ENCODE results near the gene ANKRD13B. TPM values are rescaled to one million over a fixed set of nuclear protein-coding genes. Genes with fewer than 3 reads are reported as not detected.

Gene ANKRD13B
- total and polyA plus RNA-seq, 2 of the 13 experiments (the other 11 are each of a cell fraction or from before 2014, with no cell fraction given) = 1.7 to 1.8 TPM

- TF ChIP-seq, protein P1, sequence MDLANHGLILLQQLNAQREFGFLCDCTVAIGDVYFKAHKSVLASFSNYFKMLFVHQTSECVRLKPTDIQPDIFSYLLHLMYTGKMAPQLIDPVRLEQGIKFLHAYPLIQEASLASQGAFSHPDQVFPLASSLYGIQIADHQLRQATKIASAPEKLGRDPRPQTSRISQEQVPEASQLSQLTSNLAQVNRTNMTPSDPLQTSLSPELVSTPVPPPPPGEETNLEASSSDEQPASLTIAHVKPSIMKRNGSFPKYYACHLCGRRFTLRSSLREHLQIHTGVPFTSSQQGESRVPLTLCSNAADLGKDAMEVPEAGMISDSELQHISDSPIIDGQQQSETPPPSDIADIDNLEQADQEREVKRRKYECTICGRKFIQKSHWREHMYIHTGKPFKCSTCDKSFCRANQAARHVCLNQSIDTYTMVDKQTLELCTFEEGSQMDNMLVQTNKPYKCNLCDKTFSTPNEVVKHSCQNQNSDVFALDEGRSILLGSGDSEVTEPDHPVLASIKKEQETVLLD (CRISPR knock-in tag; IDR thresholded peaks at IDR 0.05; ENCODE audit: low read depth) = no peak
- TF ChIP-seq TEAD3 (CRISPR knock-in tag; optimal IDR thresholded peaks at IDR 0.05; ENCODE audit: borderline replicate concordance) = peak; percentile 61
- no peak for TF ChIP-seq PHF5A (CRISPR knock-in tag; IDR thresholded peaks at IDR 0.05; ENCODE audit: low read depth, unreplicated experiment)
- peak; percentile 93 for TF ChIP-seq AKAP8 (CRISPR knock-in tag; IDR thresholded peaks at IDR 0.05)
- TF ChIP-seq, protein P2, sequence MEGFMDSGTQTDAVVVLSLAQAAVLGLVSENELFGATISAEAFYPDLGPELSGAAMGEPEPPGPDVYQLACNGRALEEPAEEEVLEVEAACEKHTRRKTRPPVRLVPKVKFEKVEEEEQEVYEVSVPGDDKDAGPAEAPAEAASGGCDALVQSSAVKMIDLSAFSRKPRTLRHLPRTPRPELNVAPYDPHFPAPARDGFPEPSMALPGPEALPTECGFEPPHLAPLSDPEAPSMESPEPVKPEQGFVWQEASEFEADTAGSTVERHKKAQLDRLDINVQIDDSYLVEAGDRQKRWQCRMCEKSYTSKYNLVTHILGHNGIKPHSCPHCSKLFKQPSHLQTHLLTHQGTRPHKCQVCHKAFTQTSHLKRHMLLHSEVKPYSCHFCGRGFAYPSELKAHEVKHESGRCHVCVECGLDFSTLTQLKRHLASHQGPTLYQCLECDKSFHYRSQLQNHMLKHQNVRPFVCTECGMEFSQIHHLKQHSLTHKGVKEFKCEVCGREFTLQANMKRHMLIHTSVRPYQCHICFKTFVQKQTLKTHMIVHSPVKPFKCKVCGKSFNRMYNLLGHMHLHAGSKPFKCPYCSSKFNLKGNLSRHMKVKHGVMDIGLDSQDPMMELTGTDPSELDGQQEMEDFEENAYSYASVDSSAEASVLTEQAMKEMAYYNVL (CRISPR knock-in tag; IDR thresholded peaks at IDR 0.05; ENCODE audit: borderline replicate concordance) = peak; percentile 62; the same call in 1 of the 2 replicates
- TF ChIP-seq, protein P3, sequence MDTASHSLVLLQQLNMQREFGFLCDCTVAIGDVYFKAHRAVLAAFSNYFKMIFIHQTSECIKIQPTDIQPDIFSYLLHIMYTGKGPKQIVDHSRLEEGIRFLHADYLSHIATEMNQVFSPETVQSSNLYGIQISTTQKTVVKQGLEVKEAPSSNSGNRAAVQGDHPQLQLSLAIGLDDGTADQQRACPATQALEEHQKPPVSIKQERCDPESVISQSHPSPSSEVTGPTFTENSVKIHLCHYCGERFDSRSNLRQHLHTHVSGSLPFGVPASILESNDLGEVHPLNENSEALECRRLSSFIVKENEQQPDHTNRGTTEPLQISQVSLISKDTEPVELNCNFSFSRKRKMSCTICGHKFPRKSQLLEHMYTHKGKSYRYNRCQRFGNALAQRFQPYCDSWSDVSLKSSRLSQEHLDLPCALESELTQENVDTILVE (CRISPR knock-in tag; IDR thresholded peaks at IDR 0.05) = peak; percentile 57
- TF ChIP-seq NCOA2 (CRISPR knock-in tag; IDR thresholded peaks at IDR 0.05) = peak; percentile 53
- TF ChIP-seq YEATS4 (CRISPR knock-in tag; IDR thresholded peaks at IDR 0.05; ENCODE audit: borderline replicate concordance) = 0 out of 2 replicates have a peak, but pooled peaks have one; percentile 9
- TF ChIP-seq IRF2 (CRISPR knock-in tag; IDR thresholded peaks at IDR 0.05) = peak; percentile 80
- TF ChIP-seq, protein P4, sequence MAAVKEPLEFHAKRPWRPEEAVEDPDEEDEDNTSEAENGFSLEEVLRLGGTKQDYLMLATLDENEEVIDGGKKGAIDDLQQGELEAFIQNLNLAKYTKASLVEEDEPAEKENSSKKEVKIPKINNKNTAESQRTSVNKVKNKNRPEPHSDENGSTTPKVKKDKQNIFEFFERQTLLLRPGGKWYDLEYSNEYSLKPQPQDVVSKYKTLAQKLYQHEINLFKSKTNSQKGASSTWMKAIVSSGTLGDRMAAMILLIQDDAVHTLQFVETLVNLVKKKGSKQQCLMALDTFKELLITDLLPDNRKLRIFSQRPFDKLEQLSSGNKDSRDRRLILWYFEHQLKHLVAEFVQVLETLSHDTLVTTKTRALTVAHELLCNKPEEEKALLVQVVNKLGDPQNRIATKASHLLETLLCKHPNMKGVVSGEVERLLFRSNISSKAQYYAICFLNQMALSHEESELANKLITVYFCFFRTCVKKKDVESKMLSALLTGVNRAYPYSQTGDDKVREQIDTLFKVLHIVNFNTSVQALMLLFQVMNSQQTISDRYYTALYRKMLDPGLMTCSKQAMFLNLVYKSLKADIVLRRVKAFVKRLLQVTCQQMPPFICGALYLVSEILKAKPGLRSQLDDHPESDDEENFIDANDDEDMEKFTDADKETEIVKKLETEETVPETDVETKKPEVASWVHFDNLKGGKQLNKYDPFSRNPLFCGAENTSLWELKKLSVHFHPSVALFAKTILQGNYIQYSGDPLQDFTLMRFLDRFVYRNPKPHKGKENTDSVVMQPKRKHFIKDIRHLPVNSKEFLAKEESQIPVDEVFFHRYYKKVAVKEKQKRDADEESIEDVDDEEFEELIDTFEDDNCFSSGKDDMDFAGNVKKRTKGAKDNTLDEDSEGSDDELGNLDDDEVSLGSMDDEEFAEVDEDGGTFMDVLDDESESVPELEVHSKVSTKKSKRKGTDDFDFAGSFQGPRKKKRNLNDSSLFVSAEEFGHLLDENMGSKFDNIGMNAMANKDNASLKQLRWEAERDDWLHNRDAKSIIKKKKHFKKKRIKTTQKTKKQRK (IDR thresholded peaks at IDR 0.05; ENCODE audit: low read length) = no peak
- TF ChIP-seq ZNF205 (CRISPR knock-in tag; IDR thresholded peaks at IDR 0.05) = 0 out of 2 replicates have a peak, but pooled peaks have one; percentile 29
- 0 out of 2 replicates have a peak, but pooled peaks have one; percentile 84 for TF ChIP-seq PCBP1 (IDR thresholded peaks at IDR 0.05; ENCODE audit: borderline replicate concordance, low read depth, low read length)
- peak; percentile 82 for TF ChIP-seq MED1 (CRISPR knock-in tag; IDR thresholded peaks at IDR 0.05)
- TF ChIP-seq ZNF709 (CRISPR knock-in tag; IDR thresholded peaks at IDR 0.05) = peak; percentile 39; the same call in 1 of the 2 replicates
- TF ChIP-seq KAT7 (CRISPR knock-in tag; IDR thresholded peaks at IDR 0.05; ENCODE audit: borderline replicate concordance) = peak; percentile 47; the same call in 1 of the 2 replicates
- TF ChIP-seq GATAD2A (CRISPR knock-in tag; IDR thresholded peaks at IDR 0.05) = peak; percentile 84
- TF ChIP-seq ZIK1 (CRISPR knock-in tag; IDR thresholded peaks at IDR 0.05; ENCODE audit: borderline replicate concordance, low read depth) = 0 out of 2 replicates have a peak, but pooled peaks have one; percentile 34
- peak; percentile 74 for TF ChIP-seq ELF1 (CRISPR knock-in tag; IDR thresholded peaks at IDR 0.05)
- TF ChIP-seq HNRNPLL (IDR thresholded peaks at IDR 0.05; ENCODE audit: low read depth, low read length, poor library complexity, severe bottlenecking) = peak; percentile 87
- TF ChIP-seq POLR2AphosphoS5 (IDR thresholded peaks at IDR 0.05; ENCODE audit: low read depth, low read length) = no peak
- peak; percentile 37; the same call in 1 of the 2 replicates for TF ChIP-seq RFXAP (CRISPR knock-in tag; IDR thresholded peaks at IDR 0.05; ENCODE audit: borderline replicate concordance)
- TF ChIP-seq TARDBP (CRISPR knock-in tag; IDR thresholded peaks at IDR 0.05) = peak; percentile 90
- TF ChIP-seq NAIF1 (CRISPR knock-in tag; IDR thresholded peaks at IDR 0.05; ENCODE audit: borderline replicate concordance) = no peak
Observed at GRCh38 chr17:29574732-29575510, 18.0 kb upstream of the ANKRD13B start (continued).

Data from HepG2 (cell line).